ENCODE data around the gene CDH23.

DNA sequence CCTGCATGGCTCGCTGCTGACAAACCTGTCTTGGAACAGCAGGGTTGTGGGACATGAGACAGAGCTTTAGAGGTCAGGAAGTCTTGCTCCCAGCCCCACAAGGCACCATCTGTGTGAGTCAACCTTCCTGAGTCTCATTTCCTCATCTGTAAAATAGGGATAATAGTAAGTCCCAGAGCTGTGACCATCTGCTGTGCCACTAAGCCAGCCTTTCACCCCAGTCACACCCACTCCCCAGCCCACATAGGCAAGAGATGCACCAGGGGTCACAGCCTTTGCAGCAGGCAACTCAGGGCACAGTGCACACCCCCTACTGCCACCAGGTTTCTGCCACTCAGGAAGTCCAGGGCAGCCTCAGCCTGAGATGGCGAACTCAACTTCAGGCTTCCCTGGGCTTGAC, 29.4 kb upstream of the CDH23 start:
- TF ChIP-seq EZH2phosphoT487 (IDR thresholded peaks at IDR 0.05; ENCODE audit: insufficient read depth, low read depth) = no peak
- TF ChIP-seq EZH2 (IDR thresholded peaks at IDR 0.05; ENCODE audit: insufficient read depth, poor library complexity, severe bottlenecking) = no peak

All from GM23248 (cell line).